HEK293 (cell line): ENCODE measurements around the gene CTIF.

Experiments used
- BCL11A ChIP-seq: fragments of 450-650 bp; formaldehyde crosslinking; IDR thresholded peaks from 2 replicates; pipeline ENCODE4 v1.5.1; 2016; ENCODE audit warnings: low read depth, missing biosample characterization, missing genetic modification characterization
- HOXC10 ChIP-seq: sonication (generic); formaldehyde crosslinking; IDR thresholded peaks from 2 replicates; pipeline ENCODE4 v1.8.1; 2023; ENCODE audit warnings: mild to moderate bottlenecking, missing genetic modification reagents
- KLF7 ChIP-seq: fragments of 450-650 bp; formaldehyde crosslinking; IDR thresholded peaks from 2 replicates; pipeline ENCODE4 v1.5.1; 2016; ENCODE audit warnings: missing biosample characterization, missing genetic modification characterization, borderline replicate concordance
- PBX3 ChIP-seq: sonication (generic); formaldehyde crosslinking; IDR thresholded peaks from 2 replicates; pipeline ENCODE4 v1.8.1; 2022; ENCODE audit warnings: mild to moderate bottlenecking, moderate library complexity, missing genetic modification reagents
- PRDM6 ChIP-seq: fragments of 450-650 bp; formaldehyde crosslinking; IDR thresholded peaks from 2 replicates; pipeline ENCODE4 v1.5.1; 2017; ENCODE audit warnings: missing biosample characterization, missing genetic modification characterization
- RBAK ChIP-seq: fragments of 450-650 bp; formaldehyde crosslinking; IDR thresholded peaks from 2 replicates; pipeline ENCODE4 v1.5.1; 2016; ENCODE audit warnings: missing biosample characterization, missing genetic modification characterization
- REPIN1 ChIP-seq: fragments of 450-650 bp; formaldehyde crosslinking; IDR thresholded peaks from 2 replicates; pipeline ENCODE4 v1.5.1; 2017; ENCODE audit warnings: missing biosample characterization, missing genetic modification characterization, low read depth
- TRIM28 ChIP-seq: IDR thresholded peaks from 2 replicates; pipeline ENCODE4 v1.6.1; 2011; ENCODE audit warnings: low read length, control low read depth, borderline replicate concordance
- ZBTB21 ChIP-seq: fragments of 450-650 bp; formaldehyde crosslinking; IDR thresholded peaks from 2 replicates; pipeline ENCODE4 v1.5.1; 2017; ENCODE audit warnings: missing biosample characterization, missing genetic modification characterization
- ZIC2 ChIP-seq: fragments of 450-650 bp; formaldehyde crosslinking; IDR thresholded peaks from 2 replicates; pipeline ENCODE4 v1.5.1; 2016; ENCODE audit warnings: missing biosample characterization, missing genetic modification characterization
- ZNF112 ChIP-seq: fragments of 450-650 bp; formaldehyde crosslinking; IDR thresholded peaks from 2 replicates; pipeline ENCODE4 v1.5.0; 2017; ENCODE audit warnings: missing biosample characterization, missing genetic modification characterization
- ZNF133 ChIP-seq: fragments of 450-650 bp; formaldehyde crosslinking; IDR thresholded peaks from 2 replicates; pipeline ENCODE4 v1.5.1; 2016; ENCODE audit warnings: missing biosample characterization, missing genetic modification characterization
- ZNF148 ChIP-seq: fragments of 450-650 bp; formaldehyde crosslinking; IDR thresholded peaks from 2 replicates; pipeline ENCODE4 v1.5.0; 2017; ENCODE audit warnings: missing biosample characterization, missing genetic modification characterization, borderline replicate concordance
- ZNF16 ChIP-seq: fragments of 450-650 bp; formaldehyde crosslinking; IDR thresholded peaks from 2 replicates; pipeline ENCODE4 v1.5.1; 2016; ENCODE audit warnings: low read depth, missing biosample characterization, missing genetic modification characterization
- ZNF324 ChIP-seq: fragments of 450-650 bp; formaldehyde crosslinking; IDR thresholded peaks from 2 replicates; pipeline ENCODE4 v1.5.1; 2016; ENCODE audit warnings: missing biosample characterization, missing genetic modification characterization
- ZNF341 ChIP-seq: fragments of 450-650 bp; formaldehyde crosslinking; IDR thresholded peaks from 2 replicates; pipeline ENCODE4; 2016; ENCODE audit warnings: low read depth, missing biosample characterization, missing genetic modification characterization
- ZNF350 ChIP-seq: fragments of 450-650 bp; formaldehyde crosslinking; IDR thresholded peaks from 2 replicates; pipeline ENCODE4 v1.5.0; 2017; ENCODE audit warnings: missing biosample characterization, mild to moderate bottlenecking, missing genetic modification characterization
- ZNF37A ChIP-seq: fragments of 450-650 bp; IDR thresholded peaks from 2 replicates; pipeline ENCODE4 v1.5.1; 2018; ENCODE audit warnings: missing biosample characterization, missing genetic modification characterization
- ZNF391 ChIP-seq: fragments of 450-650 bp; formaldehyde crosslinking; IDR thresholded peaks from 2 replicates; pipeline ENCODE4 v1.5.1; 2016; ENCODE audit warnings: low read depth, missing biosample characterization, missing genetic modification characterization, borderline replicate concordance
- ZNF530 ChIP-seq: fragments of 450-650 bp; formaldehyde crosslinking; IDR thresholded peaks from 2 replicates; pipeline ENCODE4 v1.5.1; 2016; ENCODE audit warnings: low read depth, missing biosample characterization, missing genetic modification characterization
- ZNF549 ChIP-seq: fragments of 450-650 bp; IDR thresholded peaks from 2 replicates; pipeline ENCODE4 v1.5.1; 2018; ENCODE audit warnings: missing biosample characterization, missing genetic modification characterization, mild to moderate bottlenecking, inconsistent platforms, moderate library complexity
- ZNF600 ChIP-seq: fragments of 450-650 bp; formaldehyde crosslinking; IDR thresholded peaks from 2 replicates; pipeline ENCODE4 v1.5.1; 2016; ENCODE audit warnings: missing biosample characterization, missing genetic modification characterization
- ZNF621 ChIP-seq: fragments of 450-650 bp; formaldehyde crosslinking; IDR thresholded peaks from 2 replicates; pipeline ENCODE4 v1.5.1; 2017; ENCODE audit warnings: missing biosample characterization, missing genetic modification characterization
- ZNF626 ChIP-seq: fragments of 450-650 bp; sonication (Bioruptor Pico); formaldehyde crosslinking; IDR thresholded peaks from 2 replicates; pipeline ENCODE4 v1.5.1; 2018; ENCODE audit warnings: missing biosample characterization, missing genetic modification characterization, inconsistent platforms
- ZNF639 ChIP-seq: fragments of 450-650 bp; formaldehyde crosslinking; IDR thresholded peaks from 2 replicates; pipeline ENCODE4 v1.5.1; 2016; ENCODE audit warnings: missing biosample characterization, missing genetic modification characterization
- ZNF692 ChIP-seq: fragments of 450-650 bp; formaldehyde crosslinking; IDR thresholded peaks from 2 replicates; pipeline ENCODE4 v1.5.1; 2016; ENCODE audit warnings: missing biosample characterization, missing genetic modification characterization
- ZNF701 ChIP-seq: fragments of 450-650 bp; formaldehyde crosslinking; IDR thresholded peaks from 2 replicates; pipeline ENCODE4 v1.5.1; 2016; ENCODE audit warnings: missing biosample characterization, missing genetic modification characterization
- ZNF76 ChIP-seq: fragments of 450-650 bp; formaldehyde crosslinking; IDR thresholded peaks from 2 replicates; pipeline ENCODE4; 2016; ENCODE audit warnings: low read depth, missing biosample characterization, missing genetic modification characterization, borderline replicate concordance
- ZNF777 ChIP-seq: fragments of 450-650 bp; formaldehyde crosslinking; IDR thresholded peaks from 2 replicates; pipeline ENCODE4 v1.5.1; 2017; ENCODE audit warnings: missing biosample characterization, missing genetic modification characterization, borderline replicate concordance
- ZNF843 ChIP-seq: fragments of 450-650 bp; formaldehyde crosslinking; IDR thresholded peaks from 2 replicates; pipeline ENCODE4 v1.5.1; 2016; ENCODE audit warnings: missing biosample characterization, missing genetic modification characterization
- ZSCAN30 ChIP-seq: fragments of 450-650 bp; IDR thresholded peaks from 2 replicates; pipeline ENCODE4 v1.5.1; 2018; ENCODE audit warnings: missing biosample characterization, mild to moderate bottlenecking, missing genetic modification characterization, moderate library complexity
- ZSCAN4 ChIP-seq: fragments of 450-650 bp; formaldehyde crosslinking; IDR thresholded peaks from 2 replicates; pipeline ENCODE4 v1.5.1; 2017; ENCODE audit warnings: missing biosample characterization, missing genetic modification characterization

The CTIF gene

GRCh38 chr18:48828691-48829442 lies 290.0 kb downstream of the CTIF start (continued):
- TF ChIP-seq PRDM6 (tag by site-specific recombination) (peak; percentile 67), ZNF16 (tag by site-specific recombination) (no peak), TRIM28 (no peak), ZNF777 (no peak), ZIC2 (tag by site-specific recombination) (peak; percentile 91), HOXC10 (CRISPR knock-in tag) (no peak), ZNF530 (tag by site-specific recombination) (no peak), ZNF626 (tag by site-specific recombination) (no peak), REPIN1 (no peak), ZNF692 (tag by site-specific recombination) (peak; percentile 80; the same call in 1 of the 2 replicates), ZNF621 (tag by site-specific recombination) (no peak), ZNF324 (tag by site-specific recombination) (no peak), ZNF37A (no peak), ZNF843 (tag by site-specific recombination) (no peak), ZNF639 (tag by site-specific recombination) (no peak), ZNF350 (tag by site-specific recombination) (no peak), ZSCAN4 (tag by site-specific recombination) (no peak), ZNF148 (tag by site-specific recombination) (no peak), ZBTB21 (tag by site-specific recombination) (no peak), ZNF549 (tag by site-specific recombination) (no peak), ZSCAN30 (tag by site-specific recombination) (no peak; the same call in 1 of the 2 replicates), RBAK (tag by site-specific recombination) (no peak), ZNF701 (tag by site-specific recombination) (no peak), ZNF133 (tag by site-specific recombination) (no peak), BCL11A (no peak), KLF7 (tag by site-specific recombination) (peak; percentile 74; the same call in 1 of the 2 replicates), ZNF391 (no peak), ZNF76 (tag by site-specific recombination) (no peak), ZNF341 (peak; percentile 72), ZNF112 (tag by site-specific recombination) (no peak), ZNF600 (tag by site-specific recombination) (no peak), PBX3 (no peak)
